Hepatocyte (in vitro differentiated cells): ENCODE measurements around the gene CHST8. TPM values are rescaled to one million over a fixed set of nuclear protein-coding genes. Genes with fewer than 3 reads are reported as not detected.

Experiments used
- DNase-seq: peaks from one replicate; pipeline ENCODE4 v3.0.0-alpha.2; 2016; ENCODE audit warnings: low spot score
- H2AFZ ChIP-seq: fragments of 200-600 bp; sonication (generic); 2 replicates; pipeline ENCODE4 v1.6.0; 2016; ENCODE audit warnings: antibody characterized with exemption, mild to moderate bottlenecking
- H3K27ac ChIP-seq: fragments of 200-600 bp; sonication (generic); 2 replicates; pipeline ENCODE4 v1.5.1; 2016; ENCODE audit warnings: mild to moderate bottlenecking
- H3K27me3 ChIP-seq: fragments of 200-600 bp; sonication (generic); 2 replicates; pipeline ENCODE4 v1.6.1; 2016
- H3K36me3 ChIP-seq: fragments of 200-600 bp; sonication (generic); replicated peaks from 2 replicates; pipeline ENCODE4 v1.5.1; 2016; ENCODE audit warnings: low read depth; ENCODE audit not compliant: insufficient read depth
- H3K4me1 ChIP-seq: fragments of 200-600 bp; sonication (generic); 2 replicates; pipeline ENCODE4 v1.5.1; 2016; ENCODE audit warnings: mild to moderate bottlenecking, moderate library complexity; ENCODE audit not compliant: insufficient read depth
- H3K4me2 ChIP-seq: fragments of 200-600 bp; sonication (generic); 2 replicates; pipeline ENCODE4 v1.6.0; 2016
- H3K4me3 ChIP-seq: fragments of 200-600 bp; sonication (generic); 2 replicates; pipeline ENCODE4 v1.5.1; 2016; ENCODE audit warnings: mild to moderate bottlenecking
- H3K79me2 ChIP-seq: fragments of 200-600 bp; sonication (generic); 2 replicates; pipeline ENCODE4 v1.6.0; 2017; ENCODE audit warnings: mild to moderate bottlenecking
- H3K9me2 ChIP-seq: fragments of 200-600 bp; sonication (generic); replicated peaks from 2 replicates; pipeline ENCODE4 v1.6.0; 2017; ENCODE audit warnings: mild to moderate bottlenecking; ENCODE audit not compliant: insufficient read depth
- H3K9me3 ChIP-seq: fragments of 200-600 bp; sonication (generic); 2 replicates; pipeline ENCODE4 v1.5.1; 2016; ENCODE audit warnings: low read depth, mild to moderate bottlenecking
- H4K20me1 ChIP-seq: fragments of 200-600 bp; sonication (generic); 2 replicates; pipeline ENCODE4 v1.6.0; 2016; ENCODE audit warnings: mild to moderate bottlenecking; ENCODE audit not compliant: insufficient read depth, poor library complexity, severe bottlenecking
- EZH2 ChIP-seq: fragments of 200-600 bp; sonication (generic); IDR thresholded peaks from 2 replicates; pipeline ENCODE4 v1.6.1; 2016; ENCODE audit warnings: antibody characterized with exemption, mild to moderate bottlenecking, borderline replicate concordance
- EZH2phosphoT487 ChIP-seq: fragments of 200-600 bp; sonication (generic); IDR thresholded peaks from one replicate; pipeline ENCODE4 v1.6.1; 2018; ENCODE audit warnings: antibody characterized with exemption, mild to moderate bottlenecking, low read depth, moderate library complexity; ENCODE audit not compliant: unreplicated experiment, severe bottlenecking
- WGBS: methylation state at CpG from one replicate; pipeline ENCODE4 v1.1.6; 2016; ENCODE audit warnings: low lambda C conversion rate; ENCODE audit errors: missing lambda C conversion rate; 5-methylcytosine and 5-hydroxymethylcytosine counted together
- polyA plus RNA-seq: library from polyadenylated mRNA; unstranded; fragments of >200 nt; fragmentation: Nextera tagmentation; extraction: Ambion mirVana; gene quantifications from 2 replicates; pipeline ENCODE4 v1.2.1, GENCODE V29; 2016
- total RNA-seq: library from RNA; depleted of rRNA; stranded (reverse); fragments of >200 nt; gene quantifications from 2 replicates; pipeline ENCODE4 v1.2.3, GENCODE V29; 2014
- TF ChIP-seq, protein P1 (sequence below): fragments of 200-600 bp; sonication (generic); IDR thresholded peaks from 2 replicates; pipeline ENCODE4 v1.5.1; 2016; ENCODE audit warnings: antibody characterized with exemption, mild to moderate bottlenecking; ENCODE audit not compliant: poor library complexity

Gene CHST8
- total and polyA plus RNA-seq, 2 experiments from 2014 or later: 0.07 to 0.89 TPM

DNA sequence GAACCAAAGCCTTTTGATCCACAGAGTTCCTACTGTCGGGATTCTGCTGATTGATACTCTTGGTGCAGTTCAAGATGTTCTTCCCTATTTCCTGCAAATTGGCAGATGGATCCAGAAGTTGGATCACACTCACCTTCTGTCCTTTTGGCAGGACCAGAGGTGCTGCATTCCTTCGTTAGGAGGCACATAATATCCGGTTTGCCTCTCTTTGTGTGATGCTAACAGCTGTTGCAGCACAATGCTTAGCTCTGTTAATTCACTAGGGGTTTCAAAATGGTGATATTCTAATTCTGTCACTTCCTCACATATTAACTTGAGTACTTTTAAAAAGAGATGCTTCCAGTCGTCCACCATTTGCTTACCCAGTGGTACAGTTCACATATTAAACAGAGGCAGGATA lies 15.2 kb upstream of the CHST8 start:
- 65% methylated on average over 4 of the region's 4 CpGs for WGBS
- H3K9me2 ChIP-seq: no peaks in the 10 kb centered on the region
- H3K36me3 ChIP-seq: no peaks in the 10 kb centered on the region
- H3K27ac ChIP-seq: no peak overlapping the region
- DNase-seq: no peak
- H3K4me1 ChIP-seq: no peaks in the 10 kb centered on the region
- no peaks in the 10 kb centered on the region for H3K27me3 ChIP-seq
- H4K20me1 ChIP-seq: no peaks in the 10 kb centered on the region
- no peaks in the 10 kb centered on the region for H3K9me3 ChIP-seq
- no peak overlapping the region for H2AFZ ChIP-seq
- H3K4me3 ChIP-seq: no peak overlapping the region
- no peak overlapping the region for H3K4me2 ChIP-seq
- H3K79me2 ChIP-seq: no peaks in the 10 kb centered on the region
- TF ChIP-seq EZH2phosphoT487 (no peak), EZH2 (no peak)
- TF ChIP-seq, protein P1, sequence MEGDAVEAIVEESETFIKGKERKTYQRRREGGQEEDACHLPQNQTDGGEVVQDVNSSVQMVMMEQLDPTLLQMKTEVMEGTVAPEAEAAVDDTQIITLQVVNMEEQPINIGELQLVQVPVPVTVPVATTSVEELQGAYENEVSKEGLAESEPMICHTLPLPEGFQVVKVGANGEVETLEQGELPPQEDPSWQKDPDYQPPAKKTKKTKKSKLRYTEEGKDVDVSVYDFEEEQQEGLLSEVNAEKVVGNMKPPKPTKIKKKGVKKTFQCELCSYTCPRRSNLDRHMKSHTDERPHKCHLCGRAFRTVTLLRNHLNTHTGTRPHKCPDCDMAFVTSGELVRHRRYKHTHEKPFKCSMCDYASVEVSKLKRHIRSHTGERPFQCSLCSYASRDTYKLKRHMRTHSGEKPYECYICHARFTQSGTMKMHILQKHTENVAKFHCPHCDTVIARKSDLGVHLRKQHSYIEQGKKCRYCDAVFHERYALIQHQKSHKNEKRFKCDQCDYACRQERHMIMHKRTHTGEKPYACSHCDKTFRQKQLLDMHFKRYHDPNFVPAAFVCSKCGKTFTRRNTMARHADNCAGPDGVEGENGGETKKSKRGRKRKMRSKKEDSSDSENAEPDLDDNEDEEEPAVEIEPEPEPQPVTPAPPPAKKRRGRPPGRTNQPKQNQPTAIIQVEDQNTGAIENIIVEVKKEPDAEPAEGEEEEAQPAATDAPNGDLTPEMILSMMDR: no peak

DNA sequence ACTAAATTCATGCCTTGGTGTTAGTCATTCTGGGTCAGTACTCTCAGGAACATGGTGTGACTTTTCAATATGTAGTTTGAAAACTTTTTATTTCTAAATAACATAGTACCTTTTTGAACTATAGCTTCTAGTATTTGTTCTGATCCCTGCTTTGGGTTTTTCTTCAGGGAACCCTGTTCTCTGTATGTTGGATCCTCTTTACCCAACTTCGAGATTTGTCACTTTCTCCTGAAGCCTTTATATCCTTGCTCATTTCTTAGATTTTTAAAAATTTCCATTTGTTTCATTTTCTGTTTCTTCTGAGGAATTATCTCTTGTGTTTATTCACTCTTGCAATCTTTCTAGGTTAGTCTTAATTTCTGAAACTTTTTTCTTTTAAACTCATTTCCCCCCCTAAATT lies 12.4 kb upstream of the CHST8 start:
- H3K27me3 ChIP-seq: no peaks in the 10 kb centered on the region
- H3K36me3 ChIP-seq: no peaks in the 10 kb centered on the region
- H2AFZ ChIP-seq: no peak overlapping the region
- no peaks in the 10 kb centered on the region for H3K4me1 ChIP-seq
- H3K4me3 ChIP-seq: no peak overlapping the region
- no peaks in the 10 kb centered on the region for H3K79me2 ChIP-seq
- H3K4me2 ChIP-seq: no peak overlapping the region
- H4K20me1 ChIP-seq: no peaks in the 10 kb centered on the region
- 76% methylated on average over 1 of the region's 1 CpG for WGBS
- H3K9me2 ChIP-seq: no peaks in the 10 kb centered on the region
- DNase-seq: no peak
- TF ChIP-seq, protein P1: no peak
- TF ChIP-seq EZH2 (no peak), EZH2phosphoT487 (no peak)
- no peak overlapping the region for H3K27ac ChIP-seq
- H3K9me3 ChIP-seq: no peaks in the 10 kb centered on the region

- H3K79me2 ChIP-seq: no peaks in the 10 kb centered on the region
- WGBS: 58% methylated on average over 1 of the region's 1 CpG
- no peak for DNase-seq
Measured at GRCh38 chr19:33610588-33610987, 11.2 kb upstream of the CHST8 start.

More at GRCh38 chr19:33610588-33610987, 11.2 kb upstream of the CHST8 start:
- no peak for TF ChIP-seq EZH2
- no peak for TF ChIP-seq EZH2phosphoT487
- TF ChIP-seq, protein P1: no peak
- Histone ChIP-seq H3K36me3 (no peaks in the 10 kb centered on the region), H3K27me3 (peaks cover 2% of the 10 kb centered on the region), H3K27ac (no peak overlapping the region), H3K4me2 (no peak overlapping the region), H2AFZ (no peak overlapping the region), H3K4me3 (no peak overlapping the region), H3K9me3 (no peaks in the 10 kb centered on the region), H4K20me1 (no peaks in the 10 kb centered on the region), H3K4me1 (no peaks in the 10 kb centered on the region), H3K9me2 (no peaks in the 10 kb centered on the region)
